HepG2 (cell line): Measurements from ENCODE around the gene SLC25A17. TPM values are rescaled to one million over a fixed set of nuclear protein-coding genes. Genes with fewer than 3 reads are reported as not detected.

Experiments used
- ATAC-seq: fragments of 200-7000 bp; cut with Tn5 transposase; 3 replicates; pipeline ENCODE4 v1.9.1; 2020; ENCODE audit warnings: mild to moderate bottlenecking, moderate library complexity
- BruUV-seq: library from RNA; stranded (reverse); fragments of 400-500 nt; replicated peaks from 2 replicates; lab custom pipeline; 2021; lab: Mats Ljungman, UMichigan
- CTCF ChIA-PET: fragments of 300-600 bp; formaldehyde crosslinking; extraction: SDS; loops from one replicate; lab custom pipeline; 2021; ENCODE audit warnings: low total read pairs, inconsistent platforms, low intra/inter-chr PET ratio; lab: Yijun Ruan, JAX
- POLR2A ChIA-PET: fragments of 350-600 bp; sonication (Branson Sonifier 250); formaldehyde crosslinking; loops from one replicate; lab custom pipeline; 2020; ENCODE audit warnings: antibody characterized with exemption, inconsistent platforms; lab: Yijun Ruan, JAX
- DNase-seq: peaks from one replicate; pipeline ENCODE4 v3.0.0-alpha.2; 2015; ENCODE audit warnings: low spot score
- FAIRE-seq: peaks from 3 replicates; lab custom pipeline; 2011; peaks lifted over from hg19 to GRCh38; lab: Jason Lieb, UNC
- H2AFZ ChIP-seq: one replicate; pipeline ENCODE4 v1.6.1; 2011; ENCODE audit warnings: low read length, inconsistent platforms
- H3K27ac ChIP-seq: fragments of 300-600 bp; 3 replicates; pipeline ENCODE4 v1.8.0; 2011; ENCODE audit warnings: mixed run types, mild to moderate bottlenecking, mixed read lengths, low read length, inconsistent platforms; ENCODE audit not compliant: insufficient read depth; ENCODE audit errors: extremely low read length
- H3K27me3 ChIP-seq, 2 experiments: fragments of 200-600 bp in 1 of 2; 2 replicates in 1 of 2; 3 replicates in 1 of 2; pipeline versions ENCODE4 v1.6.0 to v1.8.0; 2011; ENCODE audit warnings: low read length in 2 of 2, mild to moderate bottlenecking in 2 of 2, moderate library complexity in 2 of 2, inconsistent platforms in 1 of 2; ENCODE audit not compliant: insufficient read depth in 2 of 2, control insufficient read depth in 1 of 2
- H3K36me3 ChIP-seq, 2 experiments: fragments of 200-600 bp in 1 of 2; replicated peaks in 1 of 2; 2 replicates in 1 of 2; 3 replicates in 1 of 2; pipeline versions ENCODE4 v1.5.1 to v1.8.0; 2011; ENCODE audit warnings: low read length in 2 of 2, inconsistent platforms in 1 of 2; ENCODE audit not compliant: insufficient read depth in 2 of 2, control insufficient read depth in 1 of 2
- H3K4me1 ChIP-seq: 2 replicates; pipeline ENCODE4 v1.5.1; 2012; ENCODE audit warnings: low read length, inconsistent platforms; ENCODE audit not compliant: insufficient read depth
- H3K4me2 ChIP-seq: 2 replicates; pipeline ENCODE4 v1.6.0; 2011; ENCODE audit warnings: low read depth, low read length, inconsistent platforms
- H3K4me3 ChIP-seq, 3 experiments: fragments of 200-600 bp in 1 of 3; sonication (generic), shearing (Covaris generic) in 1 of 3; replicated peaks in 1 of 3; 2 replicates each; pipeline ENCODE4 v1.5.1; 2011 to 2016; ENCODE audit warnings: low read length in 3 of 3, inconsistent platforms in 2 of 3, low read depth in 2 of 3, mild to moderate bottlenecking in 2 of 3, control low read depth in 1 of 3, mixed read lengths in 1 of 3; ENCODE audit not compliant: insufficient read depth in 1 of 3
- H3K79me2 ChIP-seq: one replicate; pipeline ENCODE4 v1.6.1; 2011; ENCODE audit warnings: low read length, inconsistent platforms; ENCODE audit not compliant: insufficient read depth
- H3K9ac ChIP-seq: 2 replicates; pipeline ENCODE4 v1.6.0; 2011; ENCODE audit warnings: mild to moderate bottlenecking, low read depth, low read length, inconsistent platforms; ENCODE audit not compliant: insufficient read depth
- H3K9me3 ChIP-seq: 2 replicates; pipeline ENCODE4 v1.5.1; 2012; ENCODE audit warnings: mild to moderate bottlenecking, low read length
- H4K20me1 ChIP-seq: 2 replicates; pipeline ENCODE4 v1.6.0; 2011; ENCODE audit warnings: inconsistent platforms, mild to moderate bottlenecking, low read length, moderate library complexity; ENCODE audit not compliant: insufficient read depth
- GTF3A ChIP-seq: sonication (generic); formaldehyde crosslinking; conservative IDR thresholded peaks from 2 replicates; pipeline ENCODE4 v1.4.0; 2020; ENCODE audit warnings: mild to moderate bottlenecking, missing genetic modification reagents
- HNRNPUL1 ChIP-seq: fragments of 200-400 bp; formaldehyde crosslinking; IDR thresholded peaks from 2 replicates; pipeline ENCODE4 v1.6.1; 2017; ENCODE audit warnings: low read depth, mild to moderate bottlenecking, low read length, moderate library complexity
- RARG ChIP-seq: sonication (generic); formaldehyde crosslinking; IDR thresholded peaks from 2 replicates; pipeline ENCODE4 v1.4.0; 2020; ENCODE audit warnings: low read depth, mild to moderate bottlenecking, missing genetic modification reagents
- ZNF878 ChIP-seq: sonication (generic); formaldehyde crosslinking; IDR thresholded peaks from 2 replicates; pipeline ENCODE4 v1.8.1; 2023; ENCODE audit warnings: mild to moderate bottlenecking, missing genetic modification reagents, moderate library complexity
- ZSCAN31 ChIP-seq: sonication (generic); formaldehyde crosslinking; IDR thresholded peaks from 2 replicates; pipeline ENCODE4 v1.5.0; 2020; ENCODE audit warnings: low read depth, mild to moderate bottlenecking, missing genetic modification reagents
- WGBS: methylation state at CpG from one replicate; pipeline ENCODE4 v1.1.6; 2017; ENCODE audit warnings: low lambda C conversion rate; 5-methylcytosine and 5-hydroxymethylcytosine counted together
- in situ Hi-C: cut with HindIII; loops from 2 replicates; pipeline ENCODE4 v1.10.0; 2017; ENCODE audit warnings: low pct_unique_long_range_greater_than_20kb; ENCODE audit not compliant: extremely low pct_ligation_motif_present
- intact Hi-C: fragments of 100-400 bp; cut with micrococcal nuclease; formaldehyde crosslinking; loops from one replicate; pipeline ENCODE4 v1.10.0; 2022; ENCODE audit not compliant: unreplicated experiment
- polyA plus RNA-seq, 8 experiments: library from polyadenylated mRNA; depleted of rRNA in 3 of 8; stranded (reverse) in 7 of 8; unstranded in 1 of 8; fragments of >200 nt; fragmentation: Illumina TruSeq in 4 of 8; extraction: Trizol in 4 of 8; gene quantifications; 2 replicates each; pipeline versions ENCODE4 v1.2.1 to v1.2.3, GENCODE V29; 2011 to 2016; ENCODE audit warnings: low read depth in 4 of 8, missing spikeins in 1 of 8, mixed read lengths in 1 of 8; ENCODE audit not compliant: insufficient read depth in 1 of 8
- total RNA-seq, 5 experiments: library from RNA; depleted of rRNA; stranded (reverse); fragments of >200 nt; fragmentation: Illumina TruSeq; extraction: Trizol; gene quantifications; 2 replicates each; pipeline ENCODE4 v1.2.3, GENCODE V29; 2016; ENCODE audit warnings: low read depth in 1 of 5
- TF ChIP-seq, protein P1 (sequence below): sonication (generic); formaldehyde crosslinking; IDR thresholded peaks from 2 replicates; pipeline ENCODE4 v1.8.1; 2023; ENCODE audit warnings: mild to moderate bottlenecking, moderate library complexity, missing genetic modification reagents
- TF ChIP-seq, protein P2 (sequence below): sonication (generic); formaldehyde crosslinking; IDR thresholded peaks from 2 replicates; pipeline ENCODE4 v1.4.0; 2020; ENCODE audit warnings: low read depth, mild to moderate bottlenecking, missing genetic modification reagents
- TF ChIP-seq, protein P3 (sequence below): IDR thresholded peaks from 2 replicates; pipeline ENCODE4 v1.6.1; 2016; ENCODE audit warnings: missing genetic modification reagents, missing compliant biosample characterization
- TF ChIP-seq, protein P4 (sequence below): sonication (generic); formaldehyde crosslinking; IDR thresholded peaks from 2 replicates; pipeline ENCODE4 v1.5.0; 2020; ENCODE audit warnings: mild to moderate bottlenecking, missing genetic modification reagents

SLC25A17 gene
- total and polyA plus RNA-seq, 2 of the 13 experiments (the other 11 are each of a cell fraction or from before 2014, with no cell fraction given): 15.7 to 27.9 TPM

DNA sequence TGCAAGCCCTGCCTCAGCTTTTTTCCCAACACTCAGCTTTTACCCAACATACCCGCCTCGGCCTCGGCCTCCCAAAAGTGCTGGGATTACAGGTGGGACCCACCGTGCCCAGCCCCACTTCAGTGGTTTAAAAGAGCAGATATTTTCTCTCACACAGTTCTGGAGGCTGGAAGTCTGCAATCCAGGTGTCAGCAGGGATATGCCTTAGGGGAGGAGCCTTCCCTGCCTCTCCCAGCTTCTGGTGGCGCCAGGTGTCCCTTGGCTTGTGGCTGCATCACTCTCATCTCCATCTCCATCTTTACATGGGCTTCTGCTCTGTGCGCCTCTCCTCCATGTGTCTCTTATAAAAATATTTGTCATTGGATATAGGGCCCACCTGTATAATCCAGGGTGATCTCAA lies 89.9 kb downstream of the SLC25A17 start:
- Histone ChIP-seq H3K27ac (no peak overlapping the region), H3K4me1 (peaks cover 23% of the 10 kb centered on the region), H4K20me1 (no peaks in the 10 kb centered on the region), H2AFZ (no peak overlapping the region), H3K79me2 (no peaks in the 10 kb centered on the region), H3K36me3 (no peaks in the 10 kb centered on the region), H3K4me3 (no peak overlapping the region), H3K4me2 (no peak overlapping the region), H3K9ac (no peak overlapping the region), H3K27me3 (no peaks in the 10 kb centered on the region; a peak in 1 of 5 replicates), H3K9me3 (no peaks in the 10 kb centered on the region)
- ChIA-PET POLR2A (interaction anchor here (1.2 kb wide), 1 partner anchor 15 kb away, joined by 3 read pairs; no protein-coding TSS in a partner anchor), CTCF (no interaction called here)
- intact Hi-C loops: no loop called here
- in situ Hi-C loops: no loop called here
- TF ChIP-seq, protein P1, sequence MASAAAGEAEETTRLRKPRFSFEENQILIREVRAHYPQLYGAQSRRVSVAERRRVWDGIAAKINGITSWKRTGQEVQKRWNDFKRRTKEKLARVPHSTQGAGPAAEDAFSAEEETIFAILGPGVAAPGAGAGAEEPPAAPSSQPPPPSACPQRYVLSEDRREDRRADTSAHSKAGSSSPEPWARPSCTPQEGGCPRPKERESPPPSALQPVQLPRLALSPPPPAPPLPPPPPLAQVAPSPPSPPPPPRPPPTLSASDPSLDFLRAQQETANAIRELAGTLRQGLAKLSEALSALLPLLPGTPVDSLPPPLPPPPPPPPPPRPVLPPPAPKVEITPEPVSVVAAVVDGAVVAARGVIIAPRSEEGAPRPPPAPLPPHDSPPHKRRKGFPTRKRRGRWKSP: no peak
- TF ChIP-seq ZSCAN31 (CRISPR knock-in tag) (no peak), ZNF878 (no peak), HNRNPUL1 (no peak), RARG (CRISPR knock-in tag) (no peak), GTF3A (CRISPR knock-in tag) (no peak)
- TF ChIP-seq, protein P2, sequence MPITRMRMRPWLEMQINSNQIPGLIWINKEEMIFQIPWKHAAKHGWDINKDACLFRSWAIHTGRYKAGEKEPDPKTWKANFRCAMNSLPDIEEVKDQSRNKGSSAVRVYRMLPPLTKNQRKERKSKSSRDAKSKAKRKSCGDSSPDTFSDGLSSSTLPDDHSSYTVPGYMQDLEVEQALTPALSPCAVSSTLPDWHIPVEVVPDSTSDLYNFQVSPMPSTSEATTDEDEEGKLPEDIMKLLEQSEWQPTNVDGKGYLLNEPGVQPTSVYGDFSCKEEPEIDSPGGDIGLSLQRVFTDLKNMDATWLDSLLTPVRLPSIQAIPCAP (CRISPR knock-in tag): no peak
- TF ChIP-seq, protein P3, sequence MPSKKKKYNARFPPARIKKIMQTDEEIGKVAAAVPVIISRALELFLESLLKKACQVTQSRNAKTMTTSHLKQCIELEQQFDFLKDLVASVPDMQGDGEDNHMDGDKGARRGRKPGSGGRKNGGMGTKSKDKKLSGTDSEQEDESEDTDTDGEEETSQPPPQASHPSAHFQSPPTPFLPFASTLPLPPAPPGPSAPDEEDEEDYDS (CRISPR knock-in tag): no peak
- TF ChIP-seq, protein P4, sequence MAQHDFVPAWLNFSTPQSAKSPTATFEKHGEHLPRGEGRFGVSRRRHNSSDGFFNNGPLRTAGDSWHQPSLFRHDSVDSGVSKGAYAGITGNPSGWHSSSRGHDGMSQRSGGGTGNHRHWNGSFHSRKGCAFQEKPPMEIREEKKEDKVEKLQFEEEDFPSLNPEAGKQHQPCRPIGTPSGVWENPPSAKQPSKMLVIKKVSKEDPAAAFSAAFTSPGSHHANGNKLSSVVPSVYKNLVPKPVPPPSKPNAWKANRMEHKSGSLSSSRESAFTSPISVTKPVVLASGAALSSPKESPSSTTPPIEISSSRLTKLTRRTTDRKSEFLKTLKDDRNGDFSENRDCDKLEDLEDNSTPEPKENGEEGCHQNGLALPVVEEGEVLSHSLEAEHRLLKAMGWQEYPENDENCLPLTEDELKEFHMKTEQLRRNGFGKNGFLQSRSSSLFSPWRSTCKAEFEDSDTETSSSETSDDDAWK (CRISPR knock-in tag): no peak
- FAIRE-seq: no peak
- BruUV-seq: no TSS peak
- WGBS: 87% methylated on average over 6 of the region's 6 CpGs
- no peak for DNase-seq
- ATAC-seq: no peak
